GM19328 (cell line): ENCODE measurements around the gene THEM5.

Experiments
- ATAC-seq: cut with Tn5 transposase; IDR thresholded peaks from one replicate; pipeline ENCODE4 v1.9.1; 2021; ENCODE audit warnings: mild to moderate bottlenecking, moderate library complexity; ENCODE audit not compliant: unreplicated experiment

Gene THEM5

DNA sequence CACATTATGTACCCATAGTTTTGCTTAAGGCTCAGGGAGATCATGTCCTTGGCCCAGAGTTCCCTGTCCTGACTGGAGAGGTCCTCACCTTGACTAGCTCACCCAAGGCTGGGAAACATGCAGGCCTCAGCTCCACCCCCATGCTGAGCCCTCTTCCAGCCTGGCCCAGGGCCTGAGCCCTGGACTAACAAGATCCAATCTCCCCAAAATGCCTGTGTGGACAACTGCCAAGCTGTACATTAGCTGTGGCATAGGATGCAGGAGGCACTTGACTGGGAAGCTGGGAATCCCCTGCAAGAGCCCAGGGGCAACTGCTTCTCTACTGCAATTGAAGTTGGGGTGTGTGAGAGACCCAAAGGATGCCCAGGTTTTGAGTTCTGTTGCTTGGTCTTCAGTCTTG, 50.3 kb downstream of the THEM5 start:
- no peak for ATAC-seq

DNA sequence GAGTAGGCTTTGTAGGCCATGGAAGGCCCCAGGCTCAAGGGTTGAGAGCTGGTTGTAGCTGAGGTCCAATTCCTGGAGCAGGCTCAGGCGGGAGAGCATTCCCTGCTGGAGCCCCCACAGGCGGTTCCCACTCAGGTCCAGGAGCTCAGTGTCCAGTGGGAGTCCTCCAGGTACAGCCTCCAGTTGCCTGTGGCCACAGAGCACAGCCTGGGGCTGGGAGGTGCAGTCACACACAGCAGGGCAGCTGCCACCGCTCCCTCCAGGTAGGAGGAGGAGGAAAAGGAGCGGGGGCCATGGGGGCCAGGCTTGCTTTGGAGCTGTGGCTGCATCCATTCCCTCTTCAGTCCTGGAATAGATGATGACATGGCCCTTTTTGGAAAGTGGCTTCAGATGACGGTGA, 51.1 kb downstream of the THEM5 start:
- ATAC-seq: no peak

DNA sequence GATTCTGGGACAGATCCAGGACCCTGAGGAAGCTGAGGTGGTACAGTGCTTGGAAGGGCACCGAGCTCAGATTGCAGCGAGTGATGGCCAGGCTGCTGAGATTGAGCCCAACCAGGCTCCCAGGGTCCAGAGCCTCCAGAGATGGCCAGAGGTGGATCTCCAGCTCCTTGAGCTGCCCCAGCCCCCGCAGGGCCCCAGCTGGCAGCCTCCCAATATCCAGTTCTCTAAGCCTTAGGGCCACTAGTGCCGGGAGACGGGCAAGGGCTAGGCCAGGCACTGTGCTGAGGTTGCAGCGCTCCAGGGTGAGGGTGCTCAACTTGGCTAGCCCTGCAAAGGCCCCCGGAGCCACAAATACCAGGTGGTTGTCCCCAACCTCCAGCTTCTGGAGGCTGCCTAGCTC, 51.7 kb downstream of the THEM5 start:
- ATAC-seq: no peak

DNA sequence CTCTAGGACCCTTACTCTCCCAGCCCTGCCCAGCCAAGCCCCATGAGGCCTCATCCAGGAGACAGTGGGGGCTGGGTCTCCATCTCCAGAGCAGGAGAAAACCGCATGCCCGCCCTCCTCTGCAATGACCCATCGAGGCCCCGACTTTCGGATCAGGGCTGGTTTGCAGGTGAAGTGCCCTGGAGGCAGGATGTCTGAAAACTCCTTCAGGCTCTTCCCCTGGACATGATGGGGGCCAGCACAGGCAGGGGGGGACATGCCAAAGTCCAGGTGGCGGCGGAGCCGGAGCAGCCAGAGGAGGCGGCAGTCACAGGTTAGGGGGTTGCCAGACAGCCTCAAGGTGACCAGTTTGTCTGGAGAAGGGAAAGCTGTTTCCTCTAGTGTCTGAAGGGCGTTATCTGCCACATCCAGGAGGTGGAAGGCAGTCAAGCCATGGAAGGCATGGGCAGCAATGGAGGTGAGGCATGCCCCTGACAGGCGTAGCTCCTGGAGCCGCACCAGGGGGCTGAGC, 52.1 kb downstream of the THEM5 start:
- no peak for ATAC-seq

DNA sequence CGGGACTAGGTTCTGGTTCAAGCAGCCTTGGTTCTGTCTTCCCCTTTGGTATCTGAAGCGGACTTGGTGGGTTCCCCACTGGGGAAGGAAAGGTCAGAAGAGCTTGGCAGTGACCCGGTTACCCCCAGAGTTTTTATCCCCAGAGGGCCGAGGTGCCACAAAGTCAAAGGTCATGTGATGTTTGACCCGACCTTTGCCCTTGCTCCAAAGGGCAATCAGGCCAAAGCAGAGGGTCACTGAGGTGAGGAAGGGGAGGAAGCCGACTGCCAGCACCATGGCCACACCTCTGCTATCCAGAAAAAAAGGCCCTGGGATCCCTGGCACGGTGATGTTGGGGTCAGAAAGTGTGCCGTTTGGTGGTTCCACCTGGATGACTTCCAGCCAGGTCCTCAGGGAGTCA, 52.7 kb downstream of the THEM5 start:
- no peak for ATAC-seq

DNA sequence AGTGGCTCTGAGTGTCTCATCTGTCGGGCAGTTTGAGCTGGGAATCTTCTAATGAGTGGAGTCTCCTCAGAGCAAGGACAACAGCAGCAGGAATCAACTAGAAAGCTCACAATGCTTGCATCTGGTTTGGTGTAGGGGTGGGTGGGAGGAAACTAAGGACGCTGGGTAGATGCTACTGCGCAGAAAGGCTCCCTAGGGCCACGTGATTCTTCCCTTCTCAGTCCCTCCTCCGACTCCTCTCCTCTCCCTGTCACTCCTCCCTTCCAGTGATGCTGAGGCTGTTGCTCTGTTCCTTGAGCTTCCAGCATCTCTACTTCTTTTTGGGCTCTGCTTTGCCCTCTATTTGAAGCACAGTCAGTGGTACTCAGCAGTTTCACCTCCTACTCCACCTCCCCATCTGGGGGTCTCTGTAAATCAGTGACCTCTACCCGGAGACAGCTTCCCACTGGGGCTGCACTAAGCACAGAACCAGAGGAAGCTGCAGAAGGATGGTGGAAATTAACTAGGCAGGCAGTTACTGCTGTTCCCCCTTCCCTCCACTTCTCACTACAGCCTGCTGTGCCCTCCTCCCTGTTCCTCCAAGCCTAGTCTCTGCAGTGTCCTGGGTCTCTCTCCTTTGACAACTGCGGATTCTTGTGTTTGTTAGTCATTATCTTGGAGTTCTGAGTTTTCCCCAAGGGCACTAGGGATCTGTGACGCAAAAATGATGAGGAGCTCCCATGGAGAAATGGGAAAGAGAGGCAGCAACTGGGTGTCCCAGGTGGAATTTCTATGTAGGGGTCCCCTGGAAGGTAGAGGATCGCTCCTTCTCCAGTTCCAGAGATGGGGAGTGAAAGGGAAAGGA, 54.1 kb downstream of the THEM5 start:
- ATAC-seq: no peak

DNA sequence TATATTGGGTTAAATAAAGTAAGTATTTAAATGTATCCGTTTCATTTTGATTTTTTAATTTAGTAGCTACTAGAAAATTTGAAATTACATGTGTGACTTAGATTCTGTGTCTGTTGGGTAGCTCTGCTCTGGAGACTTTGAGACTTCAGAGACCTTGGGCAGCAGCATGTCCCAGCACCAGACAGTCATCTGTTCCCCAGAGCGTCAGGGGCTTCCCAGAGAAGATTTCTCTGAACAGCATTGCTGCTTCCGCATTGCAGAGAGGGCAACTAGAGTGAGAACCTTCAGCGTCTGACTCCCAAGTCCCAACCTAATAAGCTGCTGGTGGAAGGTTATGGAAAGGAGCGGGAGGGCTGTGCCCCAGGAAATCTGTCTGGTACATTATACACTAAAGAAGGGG, 54.9 kb downstream of the THEM5 start:
- no peak for ATAC-seq
